Stimulated activated CD4-positive, alpha-beta T cell treated with anti-CD3 and anti-CD28 coated beads, Interleukin-15, amount 100 ng/mL, for 1 hour (primary cell): ENCODE data around the gene TUBA8.
"Not testable (repeated sequence)": the region's sequence is repeated elsewhere in the genome, so short reads cannot be mapped to it uniquely, and the experiment has no call there.

Experiments
- DNase-seq, 2 donors: peaks; one replicate each; pipeline ENCODE4 v3.0.0-alpha.2; 2020; ENCODE audit warnings: low read depth in 1 of 2, low spot score in 1 of 2

Gene TUBA8

GRCh38 chr22:18110194-18110953 lies at the start of gene TUBA8:
Gene TUBA8, plus strand, starts transcription at chr22:18110809. Its CDS starts 57 bp downstream, at chr22:18110866.
- peak in 1 of 2 donors; percentile 29 for DNase-seq

GRCh38 chr22:18062421-18062820 lies 48.2 kb upstream of the TUBA8 start:
- DNase-seq, result no peak

- no peak for DNase-seq
Measured at GRCh38 chr22:18063306-18063705, 47.3 kb upstream of the TUBA8 start.

GRCh38 chr22:18063715-18064114 lies 46.9 kb upstream of the TUBA8 start:
- not testable (repeated sequence) for DNase-seq

- no peak for DNase-seq
Measured at GRCh38 chr22:18064636-18065035, 46.0 kb upstream of the TUBA8 start.

- DNase-seq, result no peak
Measured at GRCh38 chr22:18065256-18065655, 45.4 kb upstream of the TUBA8 start.

- DNase-seq, result no peak
Measured at GRCh38 chr22:18066181-18066859, 44.3 kb upstream of the TUBA8 start.

GRCh38 chr22:18067121-18067520 lies 43.5 kb upstream of the TUBA8 start:
- no peak for DNase-seq

GRCh38 chr22:18067548-18068341 lies 42.9 kb upstream of the TUBA8 start:
- DNase-seq, result no peak

GRCh38 chr22:18068381-18068988 lies 42.1 kb upstream of the TUBA8 start:
- no peak for DNase-seq

- no peak for DNase-seq
Measured at GRCh38 chr22:18069041-18069440, 41.6 kb upstream of the TUBA8 start.

- DNase-seq, result no peak
Measured at GRCh38 chr22:18070041-18070440, 40.6 kb upstream of the TUBA8 start.

GRCh38 chr22:18070556-18071306 lies 39.9 kb upstream of the TUBA8 start:
- DNase-seq, result no peak

- not testable (repeated sequence) for DNase-seq
Measured at GRCh38 chr22:18071307-18071967, 39.2 kb upstream of the TUBA8 start.

- no peak for DNase-seq
Measured at GRCh38 chr22:18071968-18072310, 38.7 kb upstream of the TUBA8 start.

GRCh38 chr22:18073467-18073866 lies 37.1 kb upstream of the TUBA8 start:
- DNase-seq, result no peak

- not testable (repeated sequence) for DNase-seq
Measured at GRCh38 chr22:18073927-18074326, 36.7 kb upstream of the TUBA8 start.

- DNase-seq, result no peak
Measured at GRCh38 chr22:18075101-18075719, 35.4 kb upstream of the TUBA8 start.

- no peak for DNase-seq
Measured at GRCh38 chr22:18075720-18076497, 34.7 kb upstream of the TUBA8 start.
